HG02678 (cell line): Measurements from ENCODE around the gene SPOPL.

Source experiments
- ATAC-seq: cut with Tn5 transposase; IDR thresholded peaks from one replicate; pipeline ENCODE4 v1.9.1; 2021; ENCODE audit warnings: mild to moderate bottlenecking, moderate library complexity; ENCODE audit not compliant: unreplicated experiment

Gene SPOPL

DNA sequence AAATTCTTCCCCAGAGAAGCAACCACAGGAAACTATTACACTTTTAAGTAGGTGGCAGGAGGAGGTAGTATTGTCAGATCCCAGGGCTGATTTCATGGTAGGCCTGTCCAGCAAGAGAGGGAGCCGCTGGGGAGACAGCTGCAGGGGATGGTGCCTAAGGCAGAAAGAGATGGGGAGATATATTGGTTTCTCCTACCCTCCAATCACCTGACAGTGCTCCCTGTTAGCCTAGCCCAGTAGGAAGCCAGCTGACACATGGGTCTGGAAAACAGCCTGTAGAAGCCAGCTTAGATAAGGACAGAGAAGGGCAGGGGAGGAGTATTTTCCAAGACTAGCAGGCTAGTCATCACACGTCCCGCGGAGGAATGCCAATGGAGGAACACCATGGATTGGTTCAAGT is 8.2 kb upstream of the SPOPL start:
- no peak for ATAC-seq

DNA sequence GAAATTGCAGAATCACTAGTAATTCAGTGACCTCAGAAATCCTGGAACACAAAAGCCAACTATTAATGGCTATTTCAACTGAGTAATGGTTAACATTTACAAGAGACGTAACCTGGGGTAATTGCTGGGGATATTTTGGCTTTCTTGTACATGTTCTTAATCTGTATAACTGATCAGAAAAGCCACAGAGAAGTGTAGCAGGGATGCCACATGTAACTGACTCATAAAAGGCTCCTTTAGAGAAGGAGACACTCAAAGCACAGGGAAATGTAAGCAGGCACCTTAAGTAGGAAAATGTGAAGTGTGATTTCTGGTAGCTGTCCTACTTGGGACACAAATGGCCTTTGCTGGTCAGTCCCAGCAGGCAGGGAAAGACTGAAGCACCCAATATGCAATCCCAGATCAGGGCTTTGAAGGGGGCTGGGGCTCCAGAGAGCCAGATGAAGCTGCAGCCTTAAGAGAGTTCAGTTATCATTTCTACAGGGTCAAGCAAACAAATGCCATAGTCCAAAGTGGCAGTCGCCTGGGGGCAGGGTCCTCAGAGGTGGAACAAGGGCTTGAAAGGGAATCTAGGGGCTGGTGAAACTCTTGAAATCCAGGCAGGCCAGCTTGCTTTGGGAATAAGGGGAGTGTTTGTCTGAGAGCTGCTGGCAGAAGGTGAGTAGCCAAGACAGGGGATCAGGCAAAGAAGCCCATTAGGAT is 7.2 kb upstream of the SPOPL start:
- ATAC-seq: no peak

DNA sequence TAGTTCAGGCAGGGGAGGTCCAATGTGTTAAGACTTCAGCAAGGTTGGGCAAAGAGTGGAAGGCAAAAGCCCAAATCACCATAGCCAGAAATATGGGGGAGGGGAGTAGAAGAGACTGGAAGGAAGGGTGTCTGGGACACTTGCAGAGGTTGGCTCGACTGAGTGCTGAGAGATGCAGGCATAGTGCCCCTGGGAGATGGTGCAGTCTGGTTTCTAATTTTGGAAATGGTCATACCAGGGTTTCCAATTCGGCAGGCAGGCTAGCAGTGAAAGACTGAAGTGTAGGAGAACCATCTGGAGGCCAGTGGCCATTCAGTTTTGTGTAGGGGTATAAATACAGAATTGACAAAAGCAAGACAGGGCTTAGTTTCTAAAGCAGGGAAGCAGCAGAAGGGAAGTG is 6.2 kb upstream of the SPOPL start:
- ATAC-seq: no peak

DNA sequence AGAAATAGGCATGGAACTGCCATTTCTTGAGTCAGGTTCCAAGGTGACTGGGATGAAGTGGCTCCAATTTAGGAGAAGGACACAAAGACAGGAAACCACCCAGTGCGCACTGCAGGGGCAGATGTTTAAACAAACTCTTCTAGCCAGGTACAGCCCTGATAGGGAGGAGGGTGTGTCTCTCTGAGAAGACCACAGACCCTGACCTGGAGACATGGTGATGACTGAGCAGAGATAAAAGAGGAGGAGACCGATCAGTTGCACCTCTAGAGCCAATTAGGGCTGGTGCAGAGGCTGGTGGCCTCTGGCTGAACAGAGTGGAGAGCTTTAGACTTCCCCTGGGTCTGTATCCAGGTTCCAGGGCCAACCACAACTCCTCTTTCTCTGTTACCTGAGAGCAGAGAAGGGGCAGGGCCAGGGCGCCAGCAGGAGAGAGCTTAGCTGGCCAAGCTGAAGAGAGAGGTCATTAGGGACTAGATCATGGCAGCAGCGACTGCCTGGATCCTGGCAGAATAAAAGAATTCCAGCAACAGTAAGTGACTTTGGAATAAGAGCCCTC is 5.4 kb upstream of the SPOPL start:
- ATAC-seq: no peak

DNA sequence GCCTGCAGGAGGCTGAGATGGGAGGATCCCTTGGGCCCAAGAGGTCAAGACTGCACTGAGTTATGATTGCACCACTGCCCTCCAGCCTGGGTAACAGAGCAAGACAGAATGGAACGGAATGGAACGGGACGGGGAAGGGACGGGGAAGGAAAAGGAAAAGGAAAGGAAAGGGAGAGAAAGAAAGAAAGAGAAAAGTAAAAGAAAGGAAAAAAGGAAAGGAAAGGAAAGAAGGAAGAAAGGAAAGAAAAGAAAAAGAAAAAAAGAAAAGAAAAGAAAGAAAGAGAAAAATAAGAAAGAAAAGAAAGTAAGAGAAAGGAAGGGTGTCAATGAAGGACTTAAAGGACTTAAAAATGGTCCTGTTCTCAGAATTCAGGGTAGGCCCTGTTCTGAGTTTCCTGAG is 4.3 kb upstream of the SPOPL start:
- no peak for ATAC-seq

DNA sequence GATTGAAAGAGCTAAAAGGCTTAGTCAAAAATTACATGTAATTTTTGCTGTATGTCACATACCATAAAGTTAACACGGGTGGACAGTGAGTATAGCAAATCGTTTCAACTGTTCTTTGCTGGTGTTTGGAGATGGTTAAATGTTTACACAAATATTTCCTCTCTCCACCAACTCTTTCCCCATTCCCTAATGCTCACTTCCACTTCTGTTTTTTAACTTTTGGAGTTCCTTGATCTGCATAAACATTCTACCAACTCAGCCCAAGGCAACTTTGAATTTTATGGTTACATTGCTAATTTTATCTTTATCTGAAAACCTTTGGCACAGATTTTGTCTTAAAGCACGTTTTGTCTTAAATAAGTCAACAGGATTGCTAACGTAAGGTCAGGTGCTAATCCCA is 1.9 kb upstream of the SPOPL start:
- no peak for ATAC-seq

GRCh38 chr2:138500592-138501424 is 762 bp upstream of the SPOPL start:
- peak; percentile 4 for ATAC-seq

GRCh38 chr2:138502255-138503086 is 901 bp downstream of the SPOPL start:
- ATAC-seq: no peak

DNA sequence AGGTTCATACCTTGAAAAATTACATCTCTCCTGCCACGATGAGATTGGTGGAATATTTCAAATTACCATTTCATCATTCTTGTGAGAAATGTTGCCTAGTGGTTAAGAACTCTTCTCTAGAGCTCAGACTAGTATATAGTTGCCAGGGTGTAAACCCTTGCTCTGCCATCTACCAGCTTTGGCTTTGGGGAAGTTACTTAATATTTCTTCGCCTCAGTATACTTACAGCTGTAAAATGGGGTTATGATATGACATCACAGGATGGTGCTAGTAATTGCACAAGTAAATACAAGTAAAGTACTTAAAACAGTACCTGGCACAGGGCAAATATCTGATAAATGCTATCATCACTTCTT is 1.5 kb downstream of the SPOPL start:
- no peak for ATAC-seq

- ATAC-seq: no peak
Measured at GRCh38 chr2:138503652-138504051, 2.1 kb downstream of the SPOPL start.

GRCh38 chr2:138504092-138504491 is 2.5 kb downstream of the SPOPL start:
- no peak for ATAC-seq

DNA sequence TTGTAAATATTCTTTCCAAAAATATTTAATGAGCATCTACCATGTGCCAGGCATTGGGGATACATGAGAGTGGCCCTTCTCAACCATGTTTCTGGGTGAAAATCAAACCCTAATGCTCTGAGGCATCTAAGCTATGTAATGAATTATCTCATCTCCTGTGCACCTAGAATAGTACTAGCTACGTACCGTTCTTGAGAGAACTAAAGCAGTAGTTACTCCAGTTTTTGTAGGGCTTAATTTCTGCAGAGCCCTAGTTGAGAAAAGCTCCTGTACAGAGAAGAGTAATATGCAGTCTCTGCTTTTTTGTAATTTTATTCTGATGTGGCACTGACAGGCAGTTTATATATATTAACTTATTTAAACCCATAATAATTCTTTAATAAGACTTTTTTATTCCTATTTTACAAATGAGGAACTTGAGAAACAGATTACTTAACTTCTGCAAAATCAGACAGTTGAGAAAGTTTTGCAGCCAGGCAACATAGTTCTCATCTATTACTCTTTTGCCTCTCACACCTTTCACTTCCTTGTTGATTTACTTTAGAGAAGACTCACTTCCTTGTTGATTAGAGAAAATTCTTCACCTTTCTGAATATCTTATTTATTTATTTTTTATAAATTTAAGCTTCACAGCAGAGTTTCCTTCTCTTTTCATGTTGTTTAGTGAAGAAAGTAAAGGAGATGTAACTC is 3.1 kb downstream of the SPOPL start:
- ATAC-seq: peak; percentile 31

- ATAC-seq: no peak
Measured at GRCh38 chr2:138507267-138507666, 5.7 kb downstream of the SPOPL start.

- ATAC-seq: no peak
Measured at GRCh38 chr2:138510319-138510718, 8.7 kb downstream of the SPOPL start.

- ATAC-seq: no peak
Measured at GRCh38 chr2:138512672-138513071, 11.1 kb downstream of the SPOPL start.

DNA sequence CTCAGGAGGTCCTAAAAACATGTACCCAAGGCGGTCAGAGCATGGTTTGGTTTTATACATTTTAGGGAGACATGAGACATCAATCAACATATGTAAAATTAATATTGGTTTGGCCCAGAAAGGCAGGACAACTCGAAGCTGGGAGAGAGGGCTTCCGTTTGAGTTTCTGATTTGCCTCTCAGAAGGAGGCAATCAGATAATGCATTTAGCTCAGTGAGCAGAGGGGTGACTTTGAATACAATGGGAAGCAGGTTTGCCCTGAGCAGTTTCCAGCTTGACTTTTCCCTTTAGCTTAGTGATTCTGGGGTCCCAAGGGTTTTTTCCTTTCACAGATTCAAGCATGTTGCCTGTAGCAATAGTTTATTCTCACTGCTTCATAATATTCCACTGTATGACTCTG is 12.6 kb downstream of the SPOPL start:
- ATAC-seq: no peak

- no peak for ATAC-seq
Measured at GRCh38 chr2:138515092-138515491, 13.5 kb downstream of the SPOPL start.

GRCh38 chr2:138516030-138516704 is 14.6 kb downstream of the SPOPL start:
- no peak for ATAC-seq

GRCh38 chr2:138518860-138519259 is 17.3 kb downstream of the SPOPL start:
- no peak for ATAC-seq

- ATAC-seq: no peak
Measured at GRCh38 chr2:138521821-138522220, 20.3 kb downstream of the SPOPL start.
